Umbilical cord (tissue), 2 donors: ENCODE measurements around the gene MYLK. TPM values are rescaled to one million over a fixed set of nuclear protein-coding genes. Genes with fewer than 3 reads are reported as not detected.

Experiments used
- DNase-seq: peaks from one replicate; pipeline ENCODE4 v3.0.0-alpha.2; 2015; ENCODE audit warnings: low spot score
- total RNA-seq: library from RNA; depleted of rRNA; stranded (reverse); fragments of >200 nt; gene quantifications from one replicate; pipeline ENCODE4 v1.2.3, GENCODE V29; 2014; ENCODE audit warnings: low replicate concordance; ENCODE audit not compliant: insufficient read depth

MYLK gene
- total RNA-seq, 1 donor from 2014 or later: 1,145 TPM

DNA sequence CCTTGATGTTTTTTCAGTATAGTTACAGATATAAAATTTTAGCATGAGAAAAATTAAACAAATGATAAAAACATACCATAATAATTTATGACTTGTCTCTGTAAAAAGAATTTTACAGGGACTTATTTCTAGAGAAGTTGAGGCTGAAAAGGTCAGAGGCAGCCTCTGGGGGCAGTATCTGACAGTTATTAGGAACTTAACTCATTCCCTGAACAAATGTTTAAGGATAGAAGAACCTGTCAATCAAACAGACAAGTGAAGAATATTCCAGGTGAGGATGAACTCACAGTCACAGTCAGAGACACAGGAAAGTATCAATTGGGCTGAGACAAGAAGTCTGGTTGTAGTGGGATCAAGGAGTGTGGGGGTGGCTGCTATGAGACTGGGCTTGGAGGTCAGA lies 7.3 kb downstream of the MYLK start:
- no peak for DNase-seq

DNA sequence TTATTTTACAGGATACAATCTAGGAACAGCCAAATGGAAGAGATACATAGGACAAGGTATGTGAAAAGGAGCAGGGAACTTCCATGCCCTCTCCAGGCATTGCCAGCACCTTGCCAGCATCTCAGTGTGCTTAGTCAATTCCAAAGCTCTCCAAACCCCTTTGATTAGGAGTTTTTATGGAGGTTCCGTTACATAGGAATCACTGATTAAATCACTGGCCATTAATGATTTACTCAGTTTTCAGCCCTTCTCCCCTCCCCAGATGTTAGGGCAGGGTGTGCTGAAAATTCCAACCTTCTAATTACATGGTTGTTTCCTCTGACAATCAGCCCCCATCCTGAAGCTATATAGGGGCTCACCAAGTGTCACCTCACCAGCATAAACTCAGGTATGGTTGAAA lies 11.5 kb downstream of the MYLK start:
- no peak for DNase-seq

DNA sequence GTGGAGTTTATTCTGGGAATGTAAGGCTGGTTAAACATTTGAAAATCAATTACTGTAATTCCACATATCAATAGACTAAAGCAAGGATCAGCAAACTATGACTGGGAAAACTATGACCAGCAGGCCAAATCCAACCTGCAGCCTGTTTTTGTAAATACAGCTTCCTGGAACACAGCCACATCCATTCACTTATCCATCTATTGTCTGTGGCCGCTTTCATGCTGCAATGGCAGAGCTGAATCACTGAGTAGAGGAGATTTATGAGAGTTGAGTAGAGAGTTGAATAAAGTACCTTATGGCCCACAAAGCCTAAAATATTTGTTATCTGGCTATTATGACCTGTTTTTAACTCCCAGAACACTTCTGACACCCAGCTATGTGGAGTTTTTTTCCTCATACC lies 12.2 kb downstream of the MYLK start:
- DNase-seq: no peak

DNA sequence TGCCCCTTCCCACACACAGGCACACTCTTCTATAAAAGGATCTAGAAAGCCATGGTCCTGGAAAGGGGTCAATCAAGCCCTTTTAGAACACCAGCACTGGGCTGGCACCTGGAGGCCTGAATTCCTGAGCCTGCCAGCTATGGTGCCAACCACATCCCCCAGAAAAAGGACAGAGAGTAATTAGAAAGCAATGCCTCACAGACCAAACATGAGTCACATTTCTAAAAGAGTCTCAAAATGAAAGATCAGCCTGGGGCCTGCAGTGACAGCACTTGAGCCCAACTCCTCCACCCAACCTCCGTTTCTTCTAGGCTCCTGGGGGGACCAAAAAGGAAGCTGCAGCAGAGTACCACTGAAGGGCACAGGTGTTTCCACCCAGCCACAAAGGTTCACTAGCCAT lies 14.1 kb downstream of the MYLK start:
- DNase-seq: no peak

DNA sequence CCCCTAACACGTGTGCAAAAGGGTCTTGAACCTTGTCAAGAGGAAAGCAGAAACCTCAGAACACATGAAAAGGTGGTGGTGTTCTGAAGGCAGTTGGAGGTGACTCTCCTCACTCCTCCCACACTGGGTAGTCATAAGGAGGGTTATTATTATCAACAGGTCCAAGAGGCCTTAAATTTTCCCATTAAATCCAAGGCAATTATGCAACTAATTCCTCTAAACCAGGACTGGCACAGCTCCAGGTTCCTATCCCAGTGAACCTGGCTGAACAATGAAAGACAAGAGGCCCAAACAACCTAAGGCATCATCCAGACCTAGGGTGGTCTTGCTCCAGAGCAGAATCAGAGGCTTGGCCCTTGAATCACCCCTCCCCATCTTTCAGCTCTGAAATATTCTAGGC lies 15.0 kb downstream of the MYLK start:
- DNase-seq: no peak

DNA sequence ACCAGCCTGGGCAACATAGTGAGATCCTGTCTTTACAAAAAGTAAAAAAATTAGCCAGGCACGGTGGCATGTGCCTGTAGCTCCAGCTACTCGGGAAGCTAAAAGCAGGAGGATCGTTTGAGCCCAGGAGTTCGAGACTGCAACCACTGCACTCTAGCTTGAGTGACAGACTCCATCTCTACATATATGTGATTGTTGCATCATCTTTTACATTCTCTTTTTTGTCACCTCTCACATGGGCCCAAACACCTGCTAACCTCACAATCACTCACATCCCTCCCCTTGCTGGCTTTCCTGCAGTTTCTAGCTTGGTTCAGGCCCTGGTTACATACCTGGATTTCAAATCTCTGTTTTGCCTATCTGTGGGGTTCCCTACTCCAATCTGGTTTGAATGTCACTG lies 19.4 kb downstream of the MYLK start:
- no peak for DNase-seq

DNA sequence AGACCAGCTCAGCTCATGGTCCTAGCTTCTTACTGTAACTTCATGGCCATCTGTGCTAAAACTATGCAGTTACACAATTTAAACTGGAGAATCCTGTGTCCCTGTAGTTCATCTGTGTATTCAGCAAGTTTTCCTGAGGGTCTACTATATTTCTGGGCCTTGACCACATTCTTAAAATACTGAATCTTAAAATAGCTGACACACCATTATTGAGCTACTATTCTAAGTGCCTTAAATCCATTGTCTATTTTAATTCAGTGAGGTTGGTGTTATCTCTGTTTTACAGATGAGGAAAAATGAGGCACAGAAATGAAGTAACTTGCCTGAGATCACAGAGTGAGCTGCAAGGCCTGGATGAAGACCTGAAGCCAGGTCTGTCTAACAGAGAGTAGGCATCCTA lies 22.0 kb downstream of the MYLK start:
- no peak for DNase-seq

DNA sequence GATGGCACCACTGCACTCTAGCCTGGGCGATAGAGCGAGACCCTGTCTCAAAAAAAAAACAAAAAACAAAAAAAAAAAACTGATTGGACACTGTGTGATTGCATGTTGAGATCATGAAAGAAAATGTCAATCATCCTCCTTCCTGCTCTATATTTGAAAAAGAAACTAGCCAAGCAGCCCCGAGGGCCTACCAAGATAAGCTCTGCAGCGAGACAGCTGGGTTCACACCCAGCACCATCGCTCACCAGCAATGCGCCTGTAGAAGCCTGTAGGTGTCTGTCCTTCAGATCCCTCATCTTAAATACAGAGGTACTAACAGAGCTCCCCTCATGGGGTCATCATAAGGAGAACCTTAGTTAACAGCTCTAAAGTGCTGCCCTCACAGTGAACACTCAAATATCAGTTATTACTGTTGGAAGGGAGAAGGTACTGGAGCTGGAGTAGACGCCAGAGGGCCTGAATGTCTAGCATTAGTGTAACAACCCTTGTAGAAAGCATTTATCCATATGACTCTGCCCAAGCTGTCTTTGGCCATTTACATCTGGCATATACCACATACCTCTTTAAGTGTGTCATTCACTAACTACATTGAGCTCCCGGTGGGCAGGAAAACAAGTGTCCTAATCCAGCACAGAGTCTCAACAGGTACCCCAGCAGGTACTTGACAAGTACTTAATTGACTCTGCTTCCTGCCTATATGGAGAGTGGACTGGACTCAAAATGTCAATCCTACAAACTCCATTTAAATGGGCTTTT lies 22.9 kb downstream of the MYLK start:
- DNase-seq: no peak

DNA sequence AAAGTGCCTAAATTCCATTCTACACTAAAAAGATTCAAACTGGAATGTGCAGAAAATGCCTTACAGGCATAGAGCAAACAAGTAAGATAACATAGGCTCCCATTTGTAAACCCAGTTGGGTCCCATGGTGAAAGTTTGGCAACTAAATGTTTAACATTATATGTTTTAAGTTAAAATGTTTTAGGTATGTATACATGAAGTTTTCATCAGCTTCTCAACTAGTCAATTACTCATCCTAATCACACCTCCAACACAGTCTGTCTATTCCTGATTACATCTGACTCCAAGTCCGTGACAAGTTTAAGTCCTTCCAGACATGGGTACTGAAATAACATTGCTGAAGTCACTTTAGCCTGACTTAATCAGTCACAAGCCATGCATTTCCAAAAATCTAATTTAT lies 25.0 kb downstream of the MYLK start:
- no peak for DNase-seq

DNA sequence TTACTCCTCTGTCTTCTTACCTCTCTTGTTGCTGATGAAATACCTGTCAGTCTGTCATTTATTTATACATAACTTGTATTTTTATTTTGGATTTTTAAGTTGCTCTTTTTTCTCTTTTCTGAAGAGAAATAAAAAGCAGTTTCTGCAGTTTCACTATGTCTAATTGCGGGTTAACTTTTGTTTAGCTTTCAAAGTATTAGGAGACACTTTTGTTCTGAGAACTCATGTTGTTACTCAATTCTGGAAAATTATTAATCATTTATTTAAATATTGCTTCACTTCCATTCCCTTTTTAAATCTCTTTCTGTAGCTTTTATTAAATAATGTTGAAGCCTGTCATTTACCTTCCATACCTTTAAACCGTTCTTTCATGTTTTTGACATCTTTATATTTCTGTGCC lies 29.2 kb downstream of the MYLK start:
- no peak for DNase-seq

DNA sequence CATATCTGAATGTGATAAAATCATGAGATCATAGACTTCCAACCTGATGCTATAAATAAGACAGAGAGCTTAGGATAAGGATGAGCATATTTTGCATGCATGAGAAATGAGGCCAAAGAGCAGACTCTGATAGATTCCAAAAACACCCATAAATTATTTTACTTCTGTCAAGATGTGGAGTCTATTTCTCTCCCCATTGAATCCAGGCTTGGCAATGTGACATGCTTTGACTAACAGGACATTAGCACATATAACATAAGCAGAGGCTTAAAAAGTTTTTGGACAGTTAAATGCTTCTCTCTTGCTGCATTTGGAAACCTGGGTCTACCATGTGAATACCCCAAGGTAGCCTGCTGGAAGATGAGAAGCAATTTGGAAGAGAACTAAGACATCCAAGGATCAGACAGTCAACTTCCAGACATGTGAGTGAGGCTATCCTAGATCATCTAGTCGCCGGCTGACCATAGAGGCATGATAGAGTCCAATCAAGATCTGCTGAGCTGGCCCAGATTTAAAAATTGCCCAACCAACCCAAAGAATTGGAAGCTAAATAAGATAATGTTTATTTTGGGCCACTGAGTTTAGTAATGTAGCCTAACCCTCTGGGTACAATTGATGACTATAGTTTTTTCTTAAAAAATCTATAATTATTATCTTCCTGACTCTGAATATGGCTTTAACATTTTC lies 30.3 kb downstream of the MYLK start:
- DNase-seq: no peak

DNA sequence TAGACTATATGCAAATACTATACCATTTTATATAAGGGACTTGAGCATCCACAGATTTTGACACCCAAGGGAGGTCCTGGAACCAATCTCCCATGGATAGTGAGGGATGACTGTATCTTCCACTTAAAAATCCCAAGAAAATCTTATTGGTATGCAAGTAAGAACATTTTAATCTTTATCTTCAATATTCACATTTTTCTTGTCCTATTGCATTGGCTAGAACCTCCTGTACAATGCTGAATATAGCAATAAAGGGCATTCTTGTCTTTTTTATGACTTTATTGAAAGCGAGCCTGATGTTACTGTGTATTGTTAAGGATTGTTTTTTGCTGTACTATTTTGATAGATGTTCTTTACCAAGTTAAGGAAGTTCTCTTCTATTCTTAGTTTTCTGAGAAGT lies 36.9 kb downstream of the MYLK start:
- no peak for DNase-seq

DNA sequence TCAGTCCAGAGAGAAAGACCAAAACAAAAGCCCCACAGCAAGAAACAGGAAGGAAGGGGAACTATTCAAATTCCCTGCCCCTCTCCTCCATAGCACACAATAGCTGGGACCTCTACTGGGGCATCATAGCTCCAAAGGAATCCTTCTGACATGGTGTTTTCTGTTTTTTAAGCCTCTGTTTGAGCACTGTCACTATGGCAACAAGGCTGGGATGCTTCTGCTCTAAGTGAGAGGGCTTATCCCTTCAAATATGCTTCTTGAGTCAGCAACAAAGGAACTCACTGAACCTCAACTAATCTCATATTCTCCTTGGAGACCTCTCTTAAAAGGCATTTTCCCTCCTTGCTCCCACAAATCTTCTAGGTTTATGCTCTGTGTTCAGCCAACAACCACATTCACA lies 40.5 kb downstream of the MYLK start:
- peak; percentile 37 for DNase-seq

DNA sequence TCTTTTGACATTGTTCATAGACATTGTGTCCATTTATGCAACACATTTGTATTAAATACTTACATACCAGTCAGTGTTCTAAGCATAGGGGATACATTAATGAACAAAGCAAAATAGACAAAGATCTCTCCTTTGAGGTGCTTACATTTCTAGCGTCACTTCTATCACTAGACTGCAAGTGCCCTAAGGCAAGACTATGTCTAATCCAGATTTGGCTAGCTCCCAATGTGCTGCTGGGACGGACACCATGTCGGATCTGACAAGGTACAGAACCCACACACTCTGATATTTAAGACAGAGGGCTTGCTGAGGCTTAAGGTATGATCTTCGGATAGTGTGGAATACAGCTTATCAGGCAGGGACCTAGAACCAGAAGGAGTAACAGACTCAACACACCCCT lies 41.4 kb downstream of the MYLK start:
- DNase-seq: no peak

DNA sequence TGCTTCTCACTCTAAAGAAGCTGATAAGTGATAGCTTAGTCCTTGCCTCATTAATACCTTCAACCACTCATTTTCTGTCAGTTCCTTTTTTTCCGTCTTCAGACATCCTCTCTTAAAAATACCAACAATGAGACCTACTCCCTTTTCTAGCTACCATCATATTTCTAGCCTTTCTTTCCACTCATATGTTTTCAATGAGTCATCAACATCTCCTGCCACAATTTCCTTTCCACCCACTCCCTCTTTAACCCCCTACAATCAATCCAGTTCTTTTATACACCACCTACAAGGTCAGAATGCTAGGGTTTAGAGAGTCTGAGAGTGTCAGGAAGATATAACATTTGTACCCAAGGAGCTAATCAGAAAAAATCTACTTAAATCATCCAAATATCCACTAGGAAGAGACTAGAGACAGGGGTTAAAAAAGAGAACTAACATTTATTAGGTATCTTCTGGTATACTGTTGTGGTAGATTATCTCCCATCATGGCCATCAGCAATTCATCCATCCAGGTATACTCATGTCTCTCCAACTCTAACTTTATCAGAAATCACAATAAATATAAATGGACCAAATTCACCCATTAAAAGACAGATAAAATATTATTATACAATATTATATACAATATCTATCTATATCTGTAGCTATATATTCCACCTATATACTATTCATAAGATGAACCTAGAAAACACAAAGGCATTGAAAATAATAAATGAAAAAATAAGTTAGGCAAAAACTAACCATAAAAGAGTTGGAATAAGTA lies 42.5 kb downstream of the MYLK start:
- DNase-seq: no peak

DNA sequence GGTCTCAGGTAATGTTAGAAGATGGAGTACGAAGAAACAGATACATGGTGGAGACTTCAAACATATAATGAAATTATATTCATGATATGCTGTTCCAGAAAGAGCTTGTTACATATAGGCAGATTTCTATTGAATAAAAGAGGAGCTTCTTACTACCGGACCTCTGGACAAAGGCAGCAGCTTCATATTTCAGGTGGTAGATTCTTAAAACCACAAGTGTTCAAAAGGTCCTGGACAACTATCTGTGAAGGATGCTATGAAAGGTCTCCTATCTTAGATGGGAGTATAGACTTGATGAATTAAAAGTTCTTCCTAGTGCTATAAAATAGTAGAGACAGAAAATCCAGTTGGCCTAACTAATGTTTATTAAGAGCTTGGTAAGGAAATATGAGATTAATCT lies 43.2 kb downstream of the MYLK start:
- DNase-seq: no peak

DNA sequence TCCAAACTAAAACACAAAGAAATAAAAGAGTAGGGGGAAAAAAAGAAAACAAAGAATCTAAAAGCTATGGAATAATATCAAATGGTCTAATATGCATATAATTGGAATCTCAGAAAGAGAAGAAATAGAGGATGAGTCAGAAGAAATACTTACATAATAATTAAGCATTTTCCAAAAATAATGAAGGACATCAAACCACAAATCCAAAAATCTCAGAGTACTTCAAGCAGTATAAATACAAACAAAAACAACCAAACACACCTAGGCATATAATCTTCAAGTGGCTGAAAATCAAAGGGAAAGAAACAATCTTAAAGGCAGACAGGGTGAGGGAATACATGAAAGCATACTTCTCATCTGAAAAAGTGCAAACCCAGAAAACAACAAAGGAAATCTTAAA lies 46.3 kb downstream of the MYLK start:
- no peak for DNase-seq

DNA sequence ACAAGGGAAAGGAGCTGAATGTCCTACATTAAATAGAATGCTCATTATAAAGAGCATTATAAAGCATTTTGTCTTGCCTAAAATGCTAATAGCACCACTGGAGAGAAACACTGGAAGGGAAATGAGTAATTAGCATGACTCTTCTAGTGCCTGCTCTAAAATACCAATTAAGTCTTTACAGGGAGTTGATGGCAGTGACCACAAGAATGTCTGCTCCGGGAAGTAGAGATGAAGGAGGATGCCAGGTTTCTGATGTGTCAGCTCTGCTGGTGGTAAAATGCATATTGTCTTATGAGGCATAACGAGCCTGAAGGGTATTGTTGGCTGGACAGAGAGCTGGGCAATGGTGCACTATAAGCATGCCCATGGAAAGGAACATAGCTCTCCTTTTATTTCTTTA lies 49.5 kb downstream of the MYLK start:
- DNase-seq: no peak

DNA sequence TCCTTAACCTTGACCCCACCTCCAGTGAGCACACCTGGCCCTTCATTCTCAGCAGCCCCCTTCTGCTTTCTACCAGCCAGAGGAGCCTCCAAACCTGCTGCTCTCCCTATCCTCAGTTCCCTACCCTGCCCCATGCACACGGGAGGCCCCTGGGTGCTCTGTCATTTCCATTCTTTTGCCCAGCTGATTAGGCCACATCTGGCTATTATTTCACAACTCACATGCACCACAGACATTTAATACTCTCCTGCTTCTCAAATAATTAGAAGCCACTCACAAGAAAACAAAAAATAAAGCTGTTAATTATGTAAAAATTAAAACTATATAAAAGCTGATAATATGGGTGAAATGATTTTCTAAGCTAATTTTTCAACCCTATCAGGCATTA lies 50.7 kb downstream of the MYLK start:
- no peak for DNase-seq

DNA sequence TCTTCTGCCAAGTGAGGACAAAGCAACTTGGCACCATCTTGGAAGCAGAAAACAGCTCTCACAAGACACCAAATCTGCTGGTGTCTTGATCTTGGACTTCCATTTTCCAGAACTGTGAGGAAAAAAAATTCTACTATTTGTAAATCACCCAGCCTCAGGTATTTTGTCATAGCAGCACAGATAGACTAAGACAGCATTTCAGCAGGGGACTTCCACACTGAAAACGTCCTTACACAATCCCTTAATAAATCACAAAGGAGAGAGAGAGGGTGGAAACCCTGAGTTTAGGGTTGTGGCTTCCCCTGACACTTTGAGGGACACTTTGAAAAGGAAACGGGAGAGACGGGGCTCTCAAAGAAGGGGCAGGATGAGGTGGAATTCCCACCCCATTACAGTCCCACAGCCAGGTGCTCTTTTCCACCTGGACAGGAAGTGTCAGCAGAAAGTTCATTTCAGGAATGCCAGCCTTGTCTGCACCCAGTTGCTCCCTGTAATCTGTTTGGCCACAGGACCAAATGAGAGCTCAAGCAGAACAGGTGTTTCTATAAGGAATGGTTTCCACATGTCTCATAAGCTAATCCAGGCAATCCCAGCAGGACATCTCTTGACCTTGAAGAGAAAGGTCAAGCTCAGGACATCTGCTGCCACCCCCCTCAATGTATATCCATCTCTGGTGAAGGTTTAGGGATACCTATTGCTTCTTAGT lies 51.3 kb downstream of the MYLK start:
- DNase-seq: no peak

DNA sequence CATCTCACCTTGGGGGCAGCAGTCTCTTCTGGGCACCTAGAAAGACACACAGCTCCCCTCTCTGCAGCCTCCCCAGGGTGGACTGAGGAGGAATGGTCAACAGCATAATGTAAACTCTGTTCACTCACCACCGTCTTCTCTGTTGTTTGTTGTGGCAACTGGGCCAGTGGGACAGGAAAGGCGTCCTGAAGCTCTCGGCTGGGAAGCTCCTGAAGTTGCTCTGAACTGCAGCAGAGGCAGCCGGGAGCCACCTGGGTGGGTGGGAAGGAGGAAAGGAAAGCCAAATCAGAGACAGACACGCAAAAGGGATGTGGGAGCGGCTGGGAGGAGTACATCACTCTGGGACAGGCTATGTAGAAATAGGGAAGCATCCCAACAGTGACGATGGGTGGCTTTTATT lies 52.7 kb downstream of the MYLK start:
- DNase-seq: no peak

DNA sequence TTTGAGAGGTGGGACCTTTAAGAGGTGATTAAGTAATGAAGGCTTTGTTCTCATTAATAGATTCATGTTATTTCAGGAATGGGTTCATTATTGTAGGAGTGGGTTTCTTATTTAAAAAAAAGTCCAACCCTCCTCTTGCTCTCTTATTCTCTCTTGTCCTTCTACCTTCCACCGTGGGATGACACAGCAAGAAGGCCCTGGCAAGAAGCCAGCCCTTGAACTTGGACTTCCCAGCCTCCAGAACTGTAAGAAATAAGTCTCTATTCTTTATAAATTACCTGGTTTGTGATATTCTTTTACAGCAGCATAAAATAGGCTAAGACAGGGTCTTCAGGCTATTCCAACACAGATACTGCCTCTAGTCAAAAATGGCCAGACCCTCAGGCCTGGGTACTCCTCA lies 62.2 kb downstream of the MYLK start:
- DNase-seq: no peak
